KMS-11 (cell line): ENCODE data around the gene CD38.

ENCODE experiments used
- H2AFZ ChIP-seq: fragments of 200-600 bp; sonication (generic); 2 replicates; pipeline ENCODE4 v1.6.1; 2016; ENCODE audit warnings: antibody characterized with exemption, mixed run types, low read depth
- H3K27ac ChIP-seq: fragments of 200-600 bp; sonication (generic); 2 replicates; pipeline ENCODE4 v1.6.1; 2016; ENCODE audit warnings: mild to moderate bottlenecking, mixed run types
- H3K27me3 ChIP-seq: fragments of 200-600 bp; sonication (generic); 2 replicates; pipeline ENCODE4 v1.6.1; 2017; ENCODE audit warnings: mild to moderate bottlenecking, low read depth, mixed run types, moderate library complexity; ENCODE audit not compliant: insufficient read depth
- H3K36me3 ChIP-seq: fragments of 200-600 bp; sonication (generic); 2 replicates; pipeline ENCODE4 v1.6.1; 2017; ENCODE audit warnings: mild to moderate bottlenecking, mixed run types; ENCODE audit not compliant: insufficient read depth
- H3K4me1 ChIP-seq: fragments of 200-600 bp; sonication (generic); 2 replicates; pipeline ENCODE4 v1.6.1; 2016; ENCODE audit warnings: mild to moderate bottlenecking, low read depth, mixed run types; ENCODE audit not compliant: poor library complexity, severe bottlenecking
- H3K4me2 ChIP-seq: fragments of 200-600 bp; sonication (generic); 2 replicates; pipeline ENCODE4 v1.7.0; 2016; ENCODE audit warnings: mild to moderate bottlenecking, mixed run types
- H3K4me3 ChIP-seq: fragments of 200-600 bp; sonication (generic); IDR thresholded peaks from 2 replicates; pipeline ENCODE4 v1.6.1; 2017; ENCODE audit warnings: low read depth, low read length, mixed read lengths; ENCODE audit not compliant: insufficient read depth
- H3K79me2 ChIP-seq: fragments of 200-600 bp; sonication (generic); 2 replicates; pipeline ENCODE4 v1.6.1; 2016; ENCODE audit warnings: low read depth, mixed run types; ENCODE audit not compliant: insufficient read depth
- H3K9ac ChIP-seq: fragments of 200-600 bp; sonication (generic); 2 replicates; pipeline ENCODE4 v1.6.1; 2016; ENCODE audit warnings: mild to moderate bottlenecking, mixed run types
- H4K20me1 ChIP-seq: fragments of 200-600 bp; sonication (generic); 2 replicates; pipeline ENCODE4 v1.6.1; 2016; ENCODE audit warnings: mild to moderate bottlenecking, mixed run types; ENCODE audit not compliant: insufficient read depth
- TF ChIP-seq, protein P1 (sequence below): fragments of 200-600 bp; sonication (generic); conservative IDR thresholded peaks from 2 replicates; pipeline ENCODE4 v1.6.1; 2017; ENCODE audit warnings: low read depth, mild to moderate bottlenecking, antibody characterized with exemption, low read length, moderate library complexity, mixed read lengths

The CD38 gene

DNA sequence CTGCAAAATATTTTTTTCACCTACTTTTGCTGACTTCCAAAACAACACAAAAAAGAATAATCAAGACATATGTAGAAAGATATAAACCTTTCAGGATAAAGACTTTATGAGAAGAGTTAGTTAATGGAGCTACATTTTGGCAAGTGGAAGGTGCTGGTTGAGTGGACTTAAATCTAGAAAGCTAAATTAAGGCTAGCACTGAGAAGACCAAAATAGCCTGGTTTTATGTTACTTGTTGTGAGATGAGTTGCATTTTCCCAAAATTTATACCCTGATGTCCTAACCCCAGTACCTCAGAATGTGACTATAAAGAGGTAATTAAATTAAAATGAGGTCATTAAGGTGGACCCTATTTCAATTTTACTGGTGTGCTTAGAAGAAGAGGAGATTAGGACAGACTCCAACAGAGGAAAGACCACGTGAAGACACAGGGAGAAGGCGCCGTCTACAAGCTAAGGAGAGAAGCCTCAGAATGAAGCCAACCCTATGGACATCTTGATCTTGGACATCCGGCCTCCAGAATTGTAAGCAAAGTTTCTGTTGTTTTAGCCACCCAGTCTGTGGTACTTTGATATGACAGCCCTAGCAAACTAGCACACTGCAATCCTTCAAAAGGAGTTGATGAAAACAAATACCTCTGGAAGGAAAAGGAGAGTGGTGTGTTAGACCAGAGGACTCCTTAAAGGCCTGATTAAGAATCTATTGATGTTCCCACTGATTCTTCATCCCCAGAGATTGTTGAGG lies 93.0 kb downstream of the CD38 start:
- TF ChIP-seq, protein P1, sequence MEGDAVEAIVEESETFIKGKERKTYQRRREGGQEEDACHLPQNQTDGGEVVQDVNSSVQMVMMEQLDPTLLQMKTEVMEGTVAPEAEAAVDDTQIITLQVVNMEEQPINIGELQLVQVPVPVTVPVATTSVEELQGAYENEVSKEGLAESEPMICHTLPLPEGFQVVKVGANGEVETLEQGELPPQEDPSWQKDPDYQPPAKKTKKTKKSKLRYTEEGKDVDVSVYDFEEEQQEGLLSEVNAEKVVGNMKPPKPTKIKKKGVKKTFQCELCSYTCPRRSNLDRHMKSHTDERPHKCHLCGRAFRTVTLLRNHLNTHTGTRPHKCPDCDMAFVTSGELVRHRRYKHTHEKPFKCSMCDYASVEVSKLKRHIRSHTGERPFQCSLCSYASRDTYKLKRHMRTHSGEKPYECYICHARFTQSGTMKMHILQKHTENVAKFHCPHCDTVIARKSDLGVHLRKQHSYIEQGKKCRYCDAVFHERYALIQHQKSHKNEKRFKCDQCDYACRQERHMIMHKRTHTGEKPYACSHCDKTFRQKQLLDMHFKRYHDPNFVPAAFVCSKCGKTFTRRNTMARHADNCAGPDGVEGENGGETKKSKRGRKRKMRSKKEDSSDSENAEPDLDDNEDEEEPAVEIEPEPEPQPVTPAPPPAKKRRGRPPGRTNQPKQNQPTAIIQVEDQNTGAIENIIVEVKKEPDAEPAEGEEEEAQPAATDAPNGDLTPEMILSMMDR = no peak
- no peak overlapping the region for H3K27ac ChIP-seq
- H2AFZ ChIP-seq = no peak overlapping the region
- H3K4me1 ChIP-seq = no peaks in the 10 kb centered on the region
- H3K9ac ChIP-seq = no peak overlapping the region
- no peaks in the 10 kb centered on the region for H4K20me1 ChIP-seq
- no peaks in the 10 kb centered on the region for H3K79me2 ChIP-seq
- no peaks in the 10 kb centered on the region for H3K27me3 ChIP-seq
- no peak overlapping the region for H3K4me3 ChIP-seq
- no peak overlapping the region for H3K4me2 ChIP-seq
- no peaks in the 10 kb centered on the region for H3K36me3 ChIP-seq

DNA sequence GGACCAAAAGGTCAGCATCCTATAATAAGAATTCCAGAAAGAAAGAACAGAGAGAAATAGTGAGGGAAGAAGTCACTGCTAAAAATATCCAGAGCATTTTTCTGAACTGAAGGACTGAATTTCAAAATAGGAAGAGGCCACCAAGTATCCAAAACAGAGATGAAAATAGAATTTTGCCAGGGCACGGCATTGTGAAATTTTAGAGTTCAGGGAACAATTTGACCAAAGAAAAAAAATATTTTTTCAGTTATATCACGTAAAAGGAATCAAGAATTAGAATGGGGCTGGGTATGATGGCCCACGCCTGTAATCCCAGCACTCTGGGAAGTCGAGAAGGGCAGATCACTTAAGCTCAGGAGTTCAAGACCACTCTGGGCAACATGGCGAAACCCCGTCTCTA lies 95.0 kb downstream of the CD38 start:
- Histone ChIP-seq H2AFZ (no peak overlapping the region), H3K27ac (no peak overlapping the region), H3K36me3 (no peaks in the 10 kb centered on the region), H3K4me1 (no peaks in the 10 kb centered on the region), H3K9ac (no peak overlapping the region), H3K4me2 (no peak overlapping the region), H3K4me3 (no peak overlapping the region), H4K20me1 (no peaks in the 10 kb centered on the region), H3K79me2 (no peaks in the 10 kb centered on the region), H3K27me3 (no peaks in the 10 kb centered on the region)
- TF ChIP-seq, protein P1 = no peak

DNA sequence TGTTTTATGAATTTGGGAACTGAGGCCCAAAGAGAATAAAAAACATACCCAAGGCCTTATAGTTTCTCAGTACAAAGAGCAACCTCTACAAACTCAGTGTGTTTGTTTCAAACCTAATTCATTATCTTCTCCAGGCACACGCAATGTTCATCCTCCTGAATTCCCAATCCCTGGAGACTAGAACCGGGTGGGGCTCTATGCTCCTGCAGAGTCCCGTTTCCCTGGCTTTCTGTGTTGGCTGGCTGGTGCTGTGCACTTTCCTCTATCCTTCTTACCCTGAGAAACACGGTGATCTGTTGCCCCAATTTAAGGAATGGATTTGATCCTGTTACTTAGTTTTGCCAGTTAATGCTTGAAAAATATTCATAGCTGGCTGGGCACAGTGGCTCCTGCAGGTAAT lies 96.5 kb downstream of the CD38 start:
- Histone ChIP-seq H2AFZ (no peak overlapping the region), H3K4me3 (no peak overlapping the region), H3K4me2 (no peak overlapping the region), H3K36me3 (no peaks in the 10 kb centered on the region), H3K27ac (no peak overlapping the region), H3K79me2 (no peaks in the 10 kb centered on the region), H3K4me1 (no peaks in the 10 kb centered on the region), H3K27me3 (no peaks in the 10 kb centered on the region), H4K20me1 (no peaks in the 10 kb centered on the region), H3K9ac (no peak overlapping the region)
- TF ChIP-seq, protein P1 = no peak

DNA sequence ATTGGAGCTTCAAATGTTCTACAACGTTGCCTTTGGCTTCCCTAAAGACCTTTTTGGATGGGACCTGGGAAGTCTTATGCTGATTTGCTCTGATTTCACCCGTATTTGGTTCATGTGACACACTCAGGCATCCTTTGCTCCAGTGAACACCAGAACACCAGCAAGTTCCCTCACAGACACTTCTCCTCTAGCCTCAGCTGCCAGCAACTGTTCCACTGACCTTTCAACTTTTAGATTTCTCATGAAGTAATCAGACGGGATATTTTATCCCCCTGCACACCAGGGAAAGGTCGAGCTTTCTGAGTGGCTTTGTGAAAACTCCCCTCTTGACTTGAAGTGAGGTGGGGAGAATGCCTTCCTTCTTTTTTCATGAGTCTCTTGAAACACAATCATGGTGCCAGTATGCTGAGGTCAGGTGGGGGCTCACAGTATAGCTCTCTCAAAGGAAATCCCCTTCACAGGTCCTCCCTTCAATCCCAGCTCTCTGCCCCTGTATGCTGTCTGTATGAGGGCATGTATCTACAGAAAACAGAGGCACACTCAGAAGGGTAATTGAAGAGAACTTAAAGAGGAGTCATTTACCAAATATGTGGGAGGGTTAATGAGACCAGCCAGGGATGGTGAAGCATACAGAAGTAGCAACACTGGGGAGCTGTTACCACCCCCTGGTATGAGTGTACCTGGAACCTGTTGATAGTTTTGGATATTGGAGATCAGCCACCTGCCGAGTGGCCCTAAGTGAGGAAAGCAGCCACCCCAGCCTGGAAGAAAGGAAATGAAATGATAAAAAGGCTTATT lies 97.7 kb downstream of the CD38 start:
- Histone ChIP-seq H3K79me2 (no peaks in the 10 kb centered on the region), H3K27ac (no peak overlapping the region), H3K36me3 (no peaks in the 10 kb centered on the region), H3K4me3 (no peak overlapping the region), H2AFZ (no peak overlapping the region), H3K4me1 (no peaks in the 10 kb centered on the region), H3K27me3 (no peaks in the 10 kb centered on the region), H3K4me2 (no peak overlapping the region), H4K20me1 (no peaks in the 10 kb centered on the region), H3K9ac (no peak overlapping the region)
- TF ChIP-seq, protein P1 = no peak
